ENCODE measurements around the gene ABO.

DNA sequence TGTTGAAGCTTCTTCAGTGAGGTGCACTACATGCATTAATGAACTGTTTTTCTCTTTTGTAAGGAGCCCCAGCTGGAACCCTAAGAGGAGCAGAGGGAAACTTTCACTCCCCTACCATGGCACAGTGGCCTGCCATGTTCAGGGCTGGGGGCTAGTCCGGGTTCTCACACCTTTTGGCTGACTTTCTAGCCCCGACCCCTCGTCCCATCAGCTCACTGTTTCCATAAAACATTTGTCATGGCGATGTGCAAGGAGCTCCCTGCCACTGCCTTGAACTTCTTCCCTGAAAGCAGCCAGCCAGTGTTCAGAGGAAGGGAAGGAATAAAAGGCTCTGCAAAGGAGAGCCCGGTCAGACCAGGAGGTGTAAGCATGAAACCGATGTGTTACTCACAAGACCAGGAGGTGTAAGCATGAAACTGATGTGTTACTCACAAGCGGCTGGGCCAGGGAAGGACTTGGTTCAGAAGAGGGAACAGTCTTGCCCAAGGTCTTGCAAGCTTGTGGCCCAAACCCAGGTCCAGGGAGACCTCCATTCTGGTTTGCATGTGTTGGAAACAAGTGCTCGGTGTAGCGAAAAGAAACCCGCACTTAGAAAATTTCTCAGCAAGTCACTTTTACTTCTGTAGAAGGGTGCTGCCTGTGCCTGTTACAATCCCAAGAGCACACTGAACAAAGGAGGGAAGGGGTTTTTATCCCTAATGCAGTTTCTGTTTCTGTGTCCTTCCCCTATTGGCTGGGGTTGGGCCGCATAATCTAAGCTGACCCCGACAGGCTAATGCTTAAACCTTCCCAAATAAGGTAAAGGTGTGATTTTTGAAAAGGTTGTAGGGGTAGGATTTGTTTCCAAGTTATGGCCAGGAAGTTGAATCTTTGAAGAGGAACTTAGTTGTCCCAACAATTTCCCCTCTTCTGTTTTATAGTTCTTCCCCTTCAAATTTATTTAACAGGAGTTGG is 3.4 kb upstream of the ABO start:
- no peak for TF ChIP-seq SIN3A (IDR thresholded peaks at IDR 0.05; ENCODE audit: borderline replicate concordance, insufficient read depth, low read length)
- TF ChIP-seq POLR2AphosphoS5 (IDR thresholded peaks at IDR 0.05; ENCODE audit: low read depth, low read length), result no peak
- no peak for TF ChIP-seq TAF1 (IDR thresholded peaks at IDR 0.05; ENCODE audit: borderline replicate concordance, insufficient read depth, low read length)
